Prostate gland (tissue), 2 donors: ENCODE measurements around the gene CTNNA3.

Experiments
- CTCF ChIP-seq, 4 experiments: fragments of 200-600 bp in 2 of 4; fragments of 450-650 bp in 2 of 4; sonication (generic) in 2 of 4; IDR thresholded peaks; 1 replicate in 3 of 4; 2 replicates in 1 of 4; pipeline ENCODE4 v1.5.1; 2016 to 2019; ENCODE audit warnings: antibody characterized with exemption in 4 of 4, mild to moderate bottlenecking in 2 of 4, moderate library complexity in 2 of 4
- POLR2AphosphoS5 ChIP-seq: sonication (generic); formaldehyde crosslinking; IDR thresholded peaks from one replicate; pipeline ENCODE4 v1.6.1; 2017; ENCODE audit warnings: antibody characterized with exemption

- TF ChIP-seq CTCF (IDR thresholded peaks at IDR 0.05): no peak
- TF ChIP-seq POLR2AphosphoS5: no peak
These were observed 650.6 kb downstream of the CTNNA3 start for GRCh38 chr10:67045404-67045803.
